H9 (cell line): Measurements from ENCODE around the gene SPATA25. TPM values are rescaled to one million over a fixed set of nuclear protein-coding genes. Genes with fewer than 3 reads are reported as not detected.
"Not testable (repeated sequence)": the region's sequence is repeated elsewhere in the genome, so short reads cannot be mapped to it uniquely, and the experiment has no call there.

Experiments
- DNase-seq: peaks from one replicate; pipeline ENCODE4 v3.0.0-alpha.2; 2017
- H2AFZ ChIP-seq: one replicate; pipeline ENCODE4 v1.6.1; 2013; ENCODE audit warnings: mild to moderate bottlenecking, low read length, control low read depth, moderate library complexity
- H2AK5ac ChIP-seq: 2 replicates; pipeline ENCODE4 v1.6.1; 2013; ENCODE audit warnings: low read length, control low read depth, mixed read lengths; ENCODE audit not compliant: insufficient read length
- H2BK120ac ChIP-seq: one replicate; pipeline ENCODE4 v1.6.1; 2013; ENCODE audit warnings: low read depth, mild to moderate bottlenecking, low read length, control low read depth, inconsistent platforms; ENCODE audit not compliant: poor library complexity, severe bottlenecking
- H2BK12ac ChIP-seq: 2 replicates; pipeline ENCODE4 v1.6.1; 2013; ENCODE audit warnings: low read length, control low read depth, mixed read lengths, low read depth; ENCODE audit not compliant: insufficient read length
- H2BK15ac ChIP-seq: 2 replicates; pipeline ENCODE4 v1.6.1; 2013; ENCODE audit warnings: low read depth, low read length, control low read depth
- H2BK20ac ChIP-seq: one replicate; pipeline ENCODE4 v1.6.1; 2013; ENCODE audit warnings: low read depth, mild to moderate bottlenecking, low read length, control low read depth, inconsistent platforms; ENCODE audit not compliant: poor library complexity, severe bottlenecking
- H2BK5ac ChIP-seq: 2 replicates; pipeline ENCODE4 v1.6.1; 2013; ENCODE audit warnings: low read length, control low read depth, mixed read lengths; ENCODE audit not compliant: insufficient read length
- H3K14ac ChIP-seq: 2 replicates; pipeline ENCODE4 v1.6.1; 2013; ENCODE audit warnings: low read length, control low read depth; ENCODE audit not compliant: insufficient read depth
- H3K18ac ChIP-seq: 2 replicates; pipeline ENCODE4 v1.6.1; 2013; ENCODE audit warnings: low read depth, mild to moderate bottlenecking, mixed read lengths, low read length, control low read depth; ENCODE audit not compliant: insufficient read length
- H3K23ac ChIP-seq: 2 replicates; pipeline ENCODE4 v1.6.1; 2013; ENCODE audit warnings: low read length, control low read depth, mixed read lengths, low read depth; ENCODE audit not compliant: insufficient read length
- H3K23me2 ChIP-seq: 2 replicates; pipeline ENCODE4 v1.6.1; 2013; ENCODE audit warnings: low read depth, mild to moderate bottlenecking, mixed read lengths, low read length, control low read depth; ENCODE audit not compliant: insufficient read length, poor library complexity, severe bottlenecking
- H3K27ac ChIP-seq: 2 replicates; pipeline ENCODE4 v1.5.1; 2013; ENCODE audit warnings: low read length, control low read depth, mixed read lengths, low read depth; ENCODE audit not compliant: insufficient read length
- H3K27me3 ChIP-seq: 2 replicates; pipeline ENCODE4 v1.6.1; 2013; ENCODE audit warnings: low read length, control low read depth, inconsistent platforms; ENCODE audit not compliant: insufficient read depth
- H3K4ac ChIP-seq: 2 replicates; pipeline ENCODE4 v1.6.1; 2013; ENCODE audit warnings: low read depth, mild to moderate bottlenecking, control low read depth, inconsistent platforms, low read length, moderate library complexity
- H3K4me1 ChIP-seq: 2 replicates; pipeline ENCODE4 v1.6.1; 2013; ENCODE audit warnings: low read length, control low read depth, inconsistent platforms; ENCODE audit not compliant: insufficient read depth
- H3K4me2 ChIP-seq: 2 replicates; pipeline ENCODE4 v1.6.1; 2013; ENCODE audit warnings: low read length, control low read depth, mixed read lengths; ENCODE audit not compliant: insufficient read length, insufficient read depth
- H3K56ac ChIP-seq: 2 replicates; pipeline ENCODE4 v1.6.1; 2013; ENCODE audit warnings: low read depth, mild to moderate bottlenecking, mixed read lengths, low read length, control low read depth; ENCODE audit not compliant: insufficient read length
- H3K79me1 ChIP-seq: 2 replicates; pipeline ENCODE4 v1.6.1; 2013; ENCODE audit warnings: low read depth, mild to moderate bottlenecking, moderate library complexity, low read length, control low read depth, inconsistent platforms; ENCODE audit not compliant: insufficient read depth, poor library complexity, severe bottlenecking
- H3K79me2 ChIP-seq: 2 replicates; pipeline ENCODE4 v1.6.1; 2013; ENCODE audit warnings: low read length, control low read depth, inconsistent platforms; ENCODE audit not compliant: insufficient read depth
- H3K9ac ChIP-seq: 2 replicates; pipeline ENCODE4 v1.6.1; 2013; ENCODE audit warnings: low read length, control low read depth, mixed read lengths; ENCODE audit not compliant: insufficient read length; ENCODE audit errors: extremely low read depth
- H3K9me3 ChIP-seq: one replicate; pipeline ENCODE4 v1.6.1; 2013; ENCODE audit warnings: low read depth, low read length, inconsistent platforms; ENCODE audit not compliant: control insufficient read depth
- H3T11ph ChIP-seq: one replicate; pipeline ENCODE4 v1.6.1; 2013; ENCODE audit warnings: mild to moderate bottlenecking, low read length, control low read depth, inconsistent platforms
- H4K20me1 ChIP-seq: one replicate; pipeline ENCODE4 v1.6.1; 2013; ENCODE audit not compliant: control insufficient read depth, insufficient read length, insufficient read depth
- H4K5ac ChIP-seq: 2 replicates; pipeline ENCODE4 v1.6.1; 2013; ENCODE audit warnings: low read depth, mild to moderate bottlenecking, mixed read lengths, low read length, control low read depth; ENCODE audit not compliant: insufficient read length
- H4K8ac ChIP-seq: replicated peaks from 2 replicates; pipeline ENCODE4 v1.6.1; 2013; ENCODE audit warnings: low read length, control low read depth, mixed read lengths, low read depth; ENCODE audit not compliant: insufficient read length
- H4K91ac ChIP-seq: 2 replicates; pipeline ENCODE4 v1.6.1; 2013; ENCODE audit warnings: low read depth, mild to moderate bottlenecking, moderate library complexity, mixed read lengths, low read length, control low read depth; ENCODE audit not compliant: insufficient read length
- H3K27ac Mint-ChIP-seq, 3 experiments: 2 replicates in 2 of 3; 3 replicates in 1 of 3; pipeline ENCODE4 v1.8.0; 2020 to 2021; ENCODE audit warnings: mixed read lengths in 3 of 3, mild to moderate bottlenecking in 1 of 3, moderate library complexity in 1 of 3
- H3K27me3 Mint-ChIP-seq: 2 replicates; pipeline ENCODE4 v1.8.0; 2021; ENCODE audit warnings: low read depth, mild to moderate bottlenecking, moderate library complexity, mixed read lengths
- H3K36me3 Mint-ChIP-seq, 3 experiments: 2 replicates in 2 of 3; 3 replicates in 1 of 3; pipeline ENCODE4 v1.8.0; 2020 to 2021; ENCODE audit warnings: low read depth in 3 of 3, mixed read lengths in 3 of 3; ENCODE audit not compliant: insufficient read depth in 1 of 3
- H3K4me1 Mint-ChIP-seq, 2 experiments: 2 replicates each; pipeline ENCODE4 v1.8.0; 2020; ENCODE audit warnings: mixed read lengths in 2 of 2
- H3K4me3 Mint-ChIP-seq, 2 experiments: 2 replicates in 1 of 2; 3 replicates in 1 of 2; pipeline ENCODE4 v1.8.0; 2020 to 2021; ENCODE audit warnings: mild to moderate bottlenecking in 2 of 2, mixed read lengths in 2 of 2, moderate library complexity in 1 of 2
- H3K9me3 Mint-ChIP-seq, 2 experiments: 2 replicates in 1 of 2; 3 replicates in 1 of 2; pipeline ENCODE4 v1.8.0; 2020; ENCODE audit warnings: mild to moderate bottlenecking in 2 of 2, mixed read lengths in 2 of 2, moderate library complexity in 1 of 2
- CTCF ChIP-seq: fragments of 200-600 bp; sonication (generic); conservative IDR thresholded peaks from 3 replicates; pipeline ENCODE4 v1.8.0; 2021; ENCODE audit warnings: antibody characterized with exemption, mild to moderate bottlenecking
- WGBS: extraction: QIAGEN DNeasy Blood & Tissue Kit; methylation state at CpG from one replicate; pipeline ENCODE4 v1.1.7; 2013; ENCODE audit warnings: missing lambda C conversion rate, low lambda C conversion rate, mixed read lengths; ENCODE audit not compliant: insufficient read length; ENCODE audit errors: extremely low coverage; 5-methylcytosine and 5-hydroxymethylcytosine counted together
- total RNA-seq: library from RNA; stranded (reverse); gene quantifications from 2 replicates; pipeline ENCODE4 v1.2.1, GENCODE V29; 2021

SPATA25 gene
- total RNA-seq, 1 experiment from 2014 or later, result 2.4 TPM

GRCh38 chr20:45874576-45874975 lies 12.8 kb downstream of the SPATA25 start:
- Mint-ChIP-seq H3K9me3 (no peaks in the 10 kb centered on the region), H3K27ac (no peak overlapping the region; a peak in 1 of 7 replicates), H3K4me1 (no peaks in the 10 kb centered on the region), H3K4me3 (no peak overlapping the region), H3K27me3 (no peaks in the 10 kb centered on the region), H3K36me3 (peaks cover 0 to 12% (median 0%) of the 10 kb centered on the region in 3 experiments; a peak in 3 of 7 replicates)
- no peak for DNase-seq
- Histone ChIP-seq H3K56ac (no peak overlapping the region), H2BK12ac (no peak overlapping the region), H4K5ac (no peak overlapping the region), H3K23me2 (no peaks in the 10 kb centered on the region), H3K79me2 (no peaks in the 10 kb centered on the region), H3K4ac (no peak overlapping the region), H2BK120ac (no peak overlapping the region), H2BK20ac (no peak overlapping the region), H3T11ph (no peak overlapping the region), H3K9me3 (no peaks in the 10 kb centered on the region), H2BK5ac (no peak overlapping the region), H2AK5ac (no peak overlapping the region), H4K8ac (no peak overlapping the region), H3K18ac (no peak overlapping the region), H3K14ac (no peak overlapping the region), H2AFZ (no peak overlapping the region), H3K23ac (no peak overlapping the region), H4K91ac (no peak overlapping the region), H3K9ac (no peak overlapping the region), H3K27me3 (no peaks in the 10 kb centered on the region), H3K79me1 (no peaks in the 10 kb centered on the region), H3K27ac (no peak overlapping the region), H3K4me2 (no peak overlapping the region), H2BK15ac (no peak overlapping the region), H3K4me1 (no peaks in the 10 kb centered on the region; the same call in 1 of the 2 replicates), H4K20me1 (no peaks in the 10 kb centered on the region)
- WGBS, result no CpG with 5 or more reads among the region's 4 CpGs
- TF ChIP-seq CTCF, result no peak

GRCh38 chr20:45874104-45874481 lies 13.3 kb downstream of the SPATA25 start:
- not testable (repeated sequence) for H3K18ac ChIP-seq, H3T11ph ChIP-seq, H3K79me1 ChIP-seq, H2AK5ac ChIP-seq, H3K27me3 ChIP-seq, H2AFZ ChIP-seq, H3K27me3 Mint-ChIP-seq, H3K4ac ChIP-seq, H3K4me2 ChIP-seq, H2BK20ac ChIP-seq, H4K5ac ChIP-seq, H3K14ac ChIP-seq, H3K4me1 Mint-ChIP-seq, H2BK15ac ChIP-seq, H3K79me2 ChIP-seq, H2BK120ac ChIP-seq, H3K9me3 Mint-ChIP-seq, H3K4me1 ChIP-seq, H3K23me2 ChIP-seq, H3K23ac ChIP-seq, H3K9me3 ChIP-seq, H4K91ac ChIP-seq, H3K9ac ChIP-seq, H2BK12ac ChIP-seq, H2BK5ac ChIP-seq, H4K20me1 ChIP-seq, H3K27ac Mint-ChIP-seq, H3K27ac ChIP-seq, H3K56ac ChIP-seq, H3K4me3 Mint-ChIP-seq, H4K8ac ChIP-seq, DNase-seq
- peaks cover 0 to 12% (median 0%) of the 10 kb centered on the region in 3 experiments; a peak in 3 of 7 replicates for H3K36me3 Mint-ChIP-seq
- WGBS, result no CpG with 5 or more reads among the region's 10 CpGs
